K562 (cell line): Measurements from ENCODE around the gene CLIP1. TPM values are rescaled to one million over a fixed set of nuclear protein-coding genes. Genes with fewer than 3 reads are reported as not detected.

ENCODE experiments used
- ELF4 ChIP-seq: fragments of 450-650 bp; formaldehyde crosslinking; IDR thresholded peaks from 2 replicates; pipeline ENCODE4 v1.4.0; 2022; ENCODE audit warnings: missing genetic modification characterization
- L3MBTL2 ChIP-seq: fragments of 450-650 bp; IDR thresholded peaks from 2 replicates; pipeline ENCODE4 v1.6.1; 2016; ENCODE audit warnings: mild to moderate bottlenecking, moderate library complexity
- PATZ1 ChIP-seq: fragments of 250-450 bp; sonication (Bioruptor Pico); IDR thresholded peaks from 2 replicates; pipeline ENCODE4 v1.5.0; 2020; ENCODE audit warnings: mild to moderate bottlenecking, borderline replicate concordance
- PREB ChIP-seq: sonication (generic); formaldehyde crosslinking; IDR thresholded peaks from 2 replicates; pipeline ENCODE4 v1.8.1; 2023; ENCODE audit warnings: mild to moderate bottlenecking, missing genetic modification reagents
- USF2 ChIP-seq: sonication (generic); formaldehyde crosslinking; IDR thresholded peaks from 2 replicates; pipeline ENCODE4 v1.5.0; 2020; ENCODE audit warnings: missing genetic modification reagents
- polyA plus RNA-seq, 8 experiments: library from polyadenylated mRNA; depleted of rRNA in 4 of 8; stranded (reverse) in 5 of 8; unstranded in 3 of 8; fragments of >200 nt; fragmentation: Nextera tagmentation in 2 of 8; fragmentation: Illumina TruSeq in 1 of 8; extraction: Ambion mirVana in 2 of 8; extraction: Trizol in 1 of 8; gene quantifications; 2 replicates each; pipeline versions ENCODE4 v1.2.1 to v1.2.3, GENCODE V29; 2011 to 2014; ENCODE audit warnings: inconsistent platforms in 1 of 8, missing spikeins in 1 of 8
- total RNA-seq, 7 experiments: library from RNA; depleted of rRNA in 6 of 7; stranded (reverse); fragments of >200 nt in 6 of 7; fragmentation: Illumina TruSeq in 2 of 7; extraction: Trizol in 2 of 7; gene quantifications; 2 replicates each; pipeline versions ENCODE4 v1.2.1 to v1.2.3, GENCODE V29; 2011 to 2021; ENCODE audit warnings: low replicate concordance in 1 of 7

CLIP1 gene
- total and polyA plus RNA-seq, 9 of the 15 experiments (the other 6 are each of a cell fraction or from before 2014, with no cell fraction given) = 5.8 to 33.9 (median 27.6) TPM

- TF ChIP-seq PATZ1 (CRISPR knock-in tag) = no peak
- no peak for TF ChIP-seq L3MBTL2
- no peak for TF ChIP-seq PREB (CRISPR knock-in tag)
- TF ChIP-seq ELF4 (CRISPR knock-in tag) = no peak
- TF ChIP-seq USF2 (CRISPR knock-in tag) = no peak
These were observed 100.0 kb downstream of the CLIP1 start (continued) for GRCh38 chr12:122322501-122322900.
